HEK293 (cell line): ENCODE data around the gene RNF227.

Source experiments
- CTCF ChIA-PET: fragments of 350-600 bp; formaldehyde crosslinking; extraction: SDS; loops from one replicate; lab custom pipeline; 2021; ENCODE audit warnings: antibody characterized with exemption; lab: Yijun Ruan, JAX
- POLR2A ChIA-PET: fragments of 300-600 bp; formaldehyde crosslinking; extraction: SDS; loops from one replicate; lab custom pipeline; 2020; ENCODE audit warnings: antibody characterized with exemption, inconsistent platforms; lab: Yijun Ruan, JAX
- H3K27ac ChIP-seq: fragments of 200-500 bp; sonication (Bioruptor generic); 2 replicates; pipeline ENCODE4 v1.5.1; 2014; ENCODE audit warnings: low read depth, low read length, control low read depth, inconsistent platforms; ENCODE audit errors: extremely low read depth
- H3K36me3 ChIP-seq, 2 experiments: fragments of 200-500 bp in 1 of 2; sonication (Bioruptor generic) in 1 of 2; 1 replicate in 1 of 2; 2 replicates in 1 of 2; pipeline ENCODE4 v1.5.1; 2014 to 2017; ENCODE audit warnings: inconsistent platforms in 2 of 2, low read length in 2 of 2; ENCODE audit not compliant: control insufficient read depth in 2 of 2, insufficient read depth in 1 of 2
- H3K4me1 ChIP-seq: fragments of 200-500 bp; sonication (Bioruptor generic); 2 replicates; pipeline ENCODE4 v1.5.1; 2014; ENCODE audit warnings: mild to moderate bottlenecking, low read length, inconsistent platforms; ENCODE audit not compliant: control insufficient read depth, insufficient read depth
- H3K4me3 ChIP-seq: 2 replicates; pipeline ENCODE4 v1.5.1; 2011; ENCODE audit warnings: low read depth, mild to moderate bottlenecking, control low read depth, low read length, moderate library complexity
- H3K9me3 ChIP-seq: fragments of 200-500 bp; sonication (Bioruptor generic); 2 replicates; pipeline ENCODE4 v1.5.1; 2014; ENCODE audit warnings: low read depth, low read length, inconsistent platforms; ENCODE audit not compliant: control insufficient read depth, insufficient read depth
- BCL11A ChIP-seq: fragments of 450-650 bp; formaldehyde crosslinking; IDR thresholded peaks from 2 replicates; pipeline ENCODE4 v1.5.1; 2016; ENCODE audit warnings: low read depth, missing biosample characterization, missing genetic modification characterization
- CTCF ChIP-seq: fragments of 450-650 bp; formaldehyde crosslinking; IDR thresholded peaks from 2 replicates; pipeline ENCODE4 v1.5.1; 2016; ENCODE audit warnings: missing biosample characterization, missing genetic modification characterization
- EGR2 ChIP-seq: fragments of 450-650 bp; formaldehyde crosslinking; IDR thresholded peaks from 2 replicates; pipeline ENCODE4 v1.5.1; 2016; ENCODE audit warnings: low read depth, missing biosample characterization, missing genetic modification characterization
- FEZF1 ChIP-seq: fragments of 450-650 bp; formaldehyde crosslinking; IDR thresholded peaks from 2 replicates; pipeline ENCODE4 v1.5.1; 2016; ENCODE audit warnings: missing biosample characterization, missing genetic modification characterization
- GFI1B ChIP-seq: fragments of 450-650 bp; formaldehyde crosslinking; IDR thresholded peaks from 2 replicates; pipeline ENCODE4 v1.5.1; 2016; ENCODE audit warnings: missing biosample characterization, missing genetic modification characterization
- GLIS1 ChIP-seq: fragments of 450-650 bp; formaldehyde crosslinking; IDR thresholded peaks from 2 replicates; pipeline ENCODE4 v1.5.1; 2016; ENCODE audit warnings: missing biosample characterization, missing genetic modification characterization
- KLF7 ChIP-seq: fragments of 450-650 bp; formaldehyde crosslinking; IDR thresholded peaks from 2 replicates; pipeline ENCODE4 v1.5.1; 2016; ENCODE audit warnings: missing biosample characterization, missing genetic modification characterization, borderline replicate concordance
- SP7 ChIP-seq: fragments of 450-650 bp; formaldehyde crosslinking; IDR thresholded peaks from 2 replicates; pipeline ENCODE4 v1.5.1; 2016; ENCODE audit warnings: missing biosample characterization, missing genetic modification characterization
- YY2 ChIP-seq: fragments of 450-650 bp; formaldehyde crosslinking; IDR thresholded peaks from 2 replicates; pipeline ENCODE4 v1.5.1; 2016; ENCODE audit warnings: missing biosample characterization, missing genetic modification characterization
- ZBTB17 ChIP-seq: fragments of 450-650 bp; formaldehyde crosslinking; IDR thresholded peaks from 2 replicates; pipeline ENCODE4 v1.5.1; 2016; ENCODE audit warnings: missing biosample characterization, missing genetic modification characterization
- ZBTB20 ChIP-seq: fragments of 450-650 bp; formaldehyde crosslinking; IDR thresholded peaks from 2 replicates; pipeline ENCODE4 v1.5.1; 2016; ENCODE audit warnings: missing biosample characterization, missing genetic modification characterization
- ZFHX2 ChIP-seq: fragments of 450-650 bp; formaldehyde crosslinking; conservative IDR thresholded peaks from 2 replicates; pipeline ENCODE4 v1.5.1; 2016; ENCODE audit warnings: missing biosample characterization, missing genetic modification characterization
- ZNF133 ChIP-seq: fragments of 450-650 bp; formaldehyde crosslinking; IDR thresholded peaks from 2 replicates; pipeline ENCODE4 v1.5.1; 2016; ENCODE audit warnings: missing biosample characterization, missing genetic modification characterization
- ZNF2 ChIP-seq: fragments of 450-650 bp; formaldehyde crosslinking; IDR thresholded peaks from 2 replicates; pipeline ENCODE4 v1.5.1; 2016; ENCODE audit warnings: missing biosample characterization, missing genetic modification characterization
- ZNF223 ChIP-seq: fragments of 450-650 bp; formaldehyde crosslinking; IDR thresholded peaks from 2 replicates; pipeline ENCODE4 v1.5.1; 2016; ENCODE audit warnings: missing biosample characterization, missing genetic modification characterization
- ZNF239 ChIP-seq: fragments of 450-650 bp; formaldehyde crosslinking; IDR thresholded peaks from 2 replicates; pipeline ENCODE4 v1.5.1; 2016; ENCODE audit warnings: missing biosample characterization, missing genetic modification characterization
- ZNF335 ChIP-seq: fragments of 450-650 bp; formaldehyde crosslinking; conservative IDR thresholded peaks from 2 replicates; pipeline ENCODE4 v1.5.1; 2016; ENCODE audit warnings: missing biosample characterization, missing genetic modification characterization
- ZNF341 ChIP-seq: fragments of 450-650 bp; formaldehyde crosslinking; IDR thresholded peaks from 2 replicates; pipeline ENCODE4; 2016; ENCODE audit warnings: low read depth, missing biosample characterization, missing genetic modification characterization
- ZNF362 ChIP-seq: fragments of 450-650 bp; formaldehyde crosslinking; IDR thresholded peaks from 2 replicates; pipeline ENCODE4 v1.5.1; 2016; ENCODE audit warnings: missing biosample characterization, missing genetic modification characterization
- ZNF366 ChIP-seq: fragments of 450-650 bp; formaldehyde crosslinking; conservative IDR thresholded peaks from 2 replicates; pipeline ENCODE4 v1.5.1; 2016; ENCODE audit warnings: missing biosample characterization, missing genetic modification characterization
- ZNF449 ChIP-seq: fragments of 450-650 bp; formaldehyde crosslinking; IDR thresholded peaks from 2 replicates; pipeline ENCODE4 v1.5.1; 2017; ENCODE audit warnings: missing biosample characterization, mild to moderate bottlenecking, missing genetic modification characterization, moderate library complexity
- ZNF48 ChIP-seq: fragments of 450-650 bp; formaldehyde crosslinking; IDR thresholded peaks from 2 replicates; pipeline ENCODE4 v1.5.1; 2016; ENCODE audit warnings: missing biosample characterization, missing genetic modification characterization
- ZNF548 ChIP-seq: fragments of 450-650 bp; formaldehyde crosslinking; IDR thresholded peaks from 2 replicates; pipeline ENCODE4 v1.5.1; 2016; ENCODE audit warnings: missing biosample characterization, missing genetic modification characterization
- ZNF555 ChIP-seq: fragments of 450-650 bp; formaldehyde crosslinking; conservative IDR thresholded peaks from 2 replicates; pipeline ENCODE4 v1.5.1; 2017; ENCODE audit warnings: missing biosample characterization, mild to moderate bottlenecking, missing genetic modification characterization, inconsistent platforms
- ZNF561 ChIP-seq: fragments of 450-650 bp; IDR thresholded peaks from 2 replicates; pipeline ENCODE4 v1.5.1; 2018; ENCODE audit warnings: missing biosample characterization, missing genetic modification characterization, borderline replicate concordance
- ZNF777 ChIP-seq: fragments of 450-650 bp; formaldehyde crosslinking; IDR thresholded peaks from 2 replicates; pipeline ENCODE4 v1.5.1; 2017; ENCODE audit warnings: missing biosample characterization, missing genetic modification characterization, borderline replicate concordance
- ZSCAN4 ChIP-seq: fragments of 450-650 bp; formaldehyde crosslinking; IDR thresholded peaks from 2 replicates; pipeline ENCODE4 v1.5.1; 2017; ENCODE audit warnings: missing biosample characterization, missing genetic modification characterization
- ZSCAN5A ChIP-seq: fragments of 450-650 bp; formaldehyde crosslinking; IDR thresholded peaks from 2 replicates; pipeline ENCODE4 v1.5.1; 2016; ENCODE audit warnings: missing biosample characterization, missing genetic modification characterization

The RNF227 gene

GRCh38 chr17:7889166-7889955, 26.7 kb downstream of the RNF227 start (continued):
- TF ChIP-seq EGR2 (tag by site-specific recombination) (peak; percentile 43; the same call in 1 of the 2 replicates), ZNF239 (tag by site-specific recombination) (no peak), ZNF335 (tag by site-specific recombination) (peak; percentile 22; the same call in 1 of the 2 replicates), ZNF366 (tag by site-specific recombination) (peak; percentile 81), ZNF133 (tag by site-specific recombination) (no peak), SP7 (tag by site-specific recombination) (peak; percentile 64), ZNF777 (tag by site-specific recombination) (no peak), ZNF449 (0 out of 2 replicates have a peak, but pooled peaks have one; percentile 30), BCL11A (tag by site-specific recombination) (peak; percentile 51; the same call in 1 of the 2 replicates), ZNF341 (tag by site-specific recombination) (peak; percentile 90), CTCF (peak; percentile 77)

GRCh38 chr17:7888184-7888920, 27.7 kb downstream of the RNF227 start, which contains the start of gene CHD3:
CHD3 (plus strand) TSS chr17:7888789; CDS start chr17:7889001, 212 bp downstream.
- Histone ChIP-seq H3K27ac (peak within 1 kb of the TSS; percentile 100), H3K4me1 (peaks cover 30% of the 10 kb centered on the region), H3K4me3 (peak within 1 kb of the TSS; percentile 46), H3K36me3 (peaks cover 30 to 33% of the 10 kb centered on the region in 2 experiments), H3K9me3 (no peaks in the 10 kb centered on the region)
- CTCF ChIA-PET = interaction anchor here (0.6 to 2.4 kb wide), 10 partner anchors 10 to 173 kb away, joined by 3 to 8 read pairs (median 4); partner anchors contain the start of gene GUCY2D
- POLR2A ChIA-PET = interaction anchor here (1.1 to 1.6 kb wide), 3 partner anchors 22 to 43 kb away, joined by 3 to 8 read pairs (median 4); partner anchors contain the start of genes CNTROB, NAA38 and TRAPPC1
- TF ChIP-seq ZNF335 (tag by site-specific recombination) (0 out of 2 replicates have a peak, but pooled peaks have one; percentile 9), GLIS1 (tag by site-specific recombination) (no peak), FEZF1 (tag by site-specific recombination) (no peak), ZNF548 (tag by site-specific recombination) (no peak), ZNF555 (tag by site-specific recombination) (no peak), GFI1B (tag by site-specific recombination) (no peak), ZFHX2 (tag by site-specific recombination) (peak; percentile 10; the same call in 1 of the 2 replicates), ZNF561 (tag by site-specific recombination) (0 out of 2 replicates have a peak, but pooled peaks have one; percentile 37), ZSCAN5A (no peak), KLF7 (0 out of 2 replicates have a peak, but pooled peaks have one; percentile 61), ZBTB20 (tag by site-specific recombination) (peak; percentile 67), ZNF362 (tag by site-specific recombination) (no peak), YY2 (tag by site-specific recombination) (no peak), ZNF2 (no peak), ZSCAN4 (tag by site-specific recombination) (0 out of 2 replicates have a peak, but pooled peaks have one; percentile 3), ZNF223 (0 out of 2 replicates have a peak, but pooled peaks have one; percentile 34), ZBTB17 (tag by site-specific recombination) (peak; percentile 69; the same call in 1 of the 2 replicates), ZNF48 (tag by site-specific recombination) (no peak)
